GM18868 (cell line): Measurements from ENCODE around the gene PDF.

ENCODE experiments used
- ATAC-seq: cut with Tn5 transposase; IDR thresholded peaks from one replicate; pipeline ENCODE4 v1.9.1; 2021; ENCODE audit warnings: mild to moderate bottlenecking, moderate library complexity; ENCODE audit not compliant: unreplicated experiment

The PDF gene

GRCh38 chr16:69285240-69285639 lies 45.1 kb downstream of the PDF start:
- no peak for ATAC-seq

DNA sequence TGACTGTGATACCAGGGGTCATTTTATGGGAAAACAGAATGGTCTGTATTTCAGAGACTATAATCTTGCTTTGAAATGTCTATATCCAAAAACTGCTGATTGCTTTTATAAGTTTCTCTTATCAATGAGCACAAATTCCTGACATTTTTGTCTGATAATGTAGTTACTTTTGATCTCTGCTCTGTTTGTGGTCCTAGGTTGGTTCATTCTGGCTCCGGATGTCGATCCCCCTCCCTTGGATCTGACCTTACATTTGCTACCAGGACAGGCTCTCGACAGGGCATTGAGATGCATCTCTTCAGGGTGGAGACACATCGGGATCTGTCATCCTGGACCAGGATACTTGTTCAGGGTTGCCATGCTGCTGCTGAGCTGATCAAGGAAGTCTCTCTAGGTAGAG lies 46.5 kb downstream of the PDF start:
- ATAC-seq = no peak

DNA sequence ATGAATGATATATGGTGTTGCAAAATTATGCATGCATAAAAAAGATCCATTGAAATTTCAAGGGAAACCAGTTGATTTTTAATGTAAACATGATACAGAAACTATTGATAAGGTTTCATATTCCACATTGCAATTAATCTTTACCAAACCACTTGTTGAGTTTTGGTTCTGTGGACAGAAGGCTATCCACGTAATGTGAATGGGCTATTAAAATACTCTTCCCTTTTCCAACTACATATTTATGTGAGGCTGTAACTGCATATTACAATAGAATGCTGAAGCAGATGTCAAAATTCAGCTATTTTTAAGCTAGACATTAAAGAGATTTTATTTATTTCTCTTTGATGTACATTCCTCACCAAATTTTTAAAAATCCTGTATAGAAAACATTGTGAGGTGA lies 53.0 kb downstream of the PDF start:
- ATAC-seq = no peak
